K562 (cell line): ENCODE data around the gene ATRNL1. TPM values are rescaled to one million over a fixed set of nuclear protein-coding genes. Genes with fewer than 3 reads are reported as not detected.

Experiments used
- ATAC-seq: fragments of 200-7000 bp; cut with Tn5 transposase; 3 replicates; pipeline ENCODE4 v1.9.1; 2020; ENCODE audit warnings: moderate library complexity
- BruUV-seq: library from RNA; stranded (reverse); fragments of 400-500 nt; replicated peaks from 2 replicates; lab custom pipeline; 2021; lab: Mats Ljungman, UMichigan
- CTCF ChIA-PET: fragments of 300-600 bp; formaldehyde crosslinking; extraction: SDS; loops from one replicate; lab custom pipeline; 2021; ENCODE audit warnings: low intra/inter-chr PET ratio; lab: Yijun Ruan, JAX
- POLR2A ChIA-PET: fragments of 300-600, 350-650 bp; sonication (Branson Sonifier 250); formaldehyde crosslinking; extraction: SDS; loops from one replicate; lab custom pipeline; 2021; ENCODE audit warnings: antibody characterized with exemption, inconsistent platforms; lab: Yijun Ruan, JAX
- DNase-seq, 4 experiments: peaks; one replicate each; pipeline versions ENCODE4 v3.0.0 to v3.0.0-alpha.2; 2011 to 2018; ENCODE audit warnings: low spot score in 3 of 4, mixed read lengths in 3 of 4; ENCODE audit errors: extremely low read depth in 1 of 4
- FAIRE-seq: peaks from 2 replicates; lab custom pipeline; 2011; peaks lifted over from hg19 to GRCh38; lab: Jason Lieb, UNC
- H2AFZ ChIP-seq: 2 replicates; pipeline ENCODE4 v1.6.0; 2011; ENCODE audit warnings: low read depth, low read length, control low read depth, inconsistent platforms
- H3K27ac ChIP-seq: fragments of 200-600 bp; 3 replicates; pipeline ENCODE4 v1.8.0; 2011; ENCODE audit warnings: low read depth, mild to moderate bottlenecking, control low read depth, inconsistent platforms, low read length, moderate library complexity, mixed read lengths; ENCODE audit errors: extremely low read depth
- H3K27me3 ChIP-seq, 2 experiments: fragments of 300-600 bp in 1 of 2; 2 replicates in 1 of 2; 3 replicates in 1 of 2; pipeline versions ENCODE4 v1.6.0 to v1.8.0; 2011; ENCODE audit warnings: inconsistent platforms in 2 of 2, low read length in 2 of 2, mild to moderate bottlenecking in 1 of 2, mixed read lengths in 1 of 2, moderate library complexity in 1 of 2; ENCODE audit not compliant: control insufficient read depth in 2 of 2, insufficient read depth in 2 of 2
- H3K36me3 ChIP-seq: fragments of 300-600 bp; 3 replicates; pipeline ENCODE4 v1.8.0; 2011; ENCODE audit warnings: mild to moderate bottlenecking, low read length, inconsistent platforms; ENCODE audit not compliant: control insufficient read depth, insufficient read depth
- H3K4me1 ChIP-seq, 2 experiments: fragments of 200-600 bp in 1 of 2; replicated peaks in 1 of 2; 2 replicates in 1 of 2; 3 replicates in 1 of 2; pipeline versions ENCODE4 v1.5.1 to v1.8.0; 2011; ENCODE audit warnings: inconsistent platforms in 2 of 2, low read length in 2 of 2, mild to moderate bottlenecking in 1 of 2, mixed read lengths in 1 of 2, moderate library complexity in 1 of 2; ENCODE audit not compliant: control insufficient read depth in 2 of 2, insufficient read depth in 2 of 2
- H3K4me2 ChIP-seq: 2 replicates; pipeline ENCODE4 v1.6.1; 2011; ENCODE audit warnings: low read length, control low read depth, inconsistent platforms, mixed read lengths; ENCODE audit not compliant: insufficient read depth
- H3K4me3 ChIP-seq: fragments of 200-600 bp; sonication (generic), shearing (Covaris generic); 2 replicates; pipeline ENCODE4 v1.5.1; 2016; ENCODE audit warnings: control low read depth, inconsistent platforms
- H3K79me2 ChIP-seq: fragments of 200-600 bp; 3 replicates; pipeline ENCODE4 v1.8.0; 2011; ENCODE audit warnings: low read length, inconsistent platforms; ENCODE audit not compliant: control insufficient read depth, insufficient read depth
- H3K9ac ChIP-seq, 2 experiments: 2 replicates each; pipeline versions ENCODE4 v1.6.0 to v1.6.1; 2011; ENCODE audit warnings: low read depth in 2 of 2, low read length in 2 of 2, control low read depth in 1 of 2, inconsistent platforms in 1 of 2, mild to moderate bottlenecking in 1 of 2, mixed read lengths in 1 of 2; ENCODE audit not compliant: insufficient read depth in 1 of 2
- H3K9me1 ChIP-seq: one replicate; pipeline ENCODE4 v1.6.0; 2011; ENCODE audit warnings: inconsistent platforms, mild to moderate bottlenecking, low read length, moderate library complexity; ENCODE audit not compliant: control insufficient read depth, insufficient read depth
- H3K9me3 ChIP-seq: replicated peaks from 2 replicates; pipeline ENCODE4 v1.5.1; 2011; ENCODE audit warnings: low read depth, low read length, inconsistent platforms; ENCODE audit not compliant: control insufficient read depth, insufficient read depth
- H4K20me1 ChIP-seq: replicated peaks from 2 replicates; pipeline ENCODE4 v1.6.1; 2011; ENCODE audit warnings: low read length, inconsistent platforms, mixed read lengths; ENCODE audit not compliant: control insufficient read depth, insufficient read depth
- CHCHD3 ChIP-seq: fragments of 250-450 bp; sonication (Bioruptor Pico); IDR thresholded peaks from 2 replicates; pipeline ENCODE4 v2.1.2; 2022; ENCODE audit warnings: mild to moderate bottlenecking
- GTF2F1 ChIP-seq: IDR thresholded peaks from 2 replicates; pipeline ENCODE4 v1.6.1; 2011; ENCODE audit warnings: low read depth, low read length, improper control_type of control experiment
- MYNN ChIP-seq, 2 experiments: sonication (generic); formaldehyde crosslinking in 1 of 2; IDR thresholded peaks; 2 replicates each; pipeline versions ENCODE4 v1.5.0 to v1.6.1; 2016 to 2020; ENCODE audit warnings: antibody characterized with exemption in 1 of 2, missing genetic modification reagents in 1 of 2
- RBM17 ChIP-seq: fragments of 200-400 bp; formaldehyde crosslinking; IDR thresholded peaks from 2 replicates; pipeline ENCODE4 v1.6.1; 2017; ENCODE audit warnings: low read depth, mild to moderate bottlenecking, low read length, borderline replicate concordance
- WGBS: fragments of 100-300 bp; shearing (Covaris generic); methylation state at CpG from one replicate; pipeline ENCODE4 v1.1.6; 2016; ENCODE audit warnings: low coverage, mixed read lengths; ENCODE audit not compliant: insufficient coverage; ENCODE audit errors: missing lambda C conversion rate; 5-methylcytosine and 5-hydroxymethylcytosine counted together
- in situ Hi-C: fragments of 300-500 bp; cut with MboI; formaldehyde crosslinking; loops from 4 replicates; pipeline ENCODE4 v1.15.0; 2018; ENCODE audit warnings: inconsistent platforms, mixed read lengths
- intact Hi-C: fragments of 100-400 bp; cut with micrococcal nuclease; formaldehyde crosslinking; loops from 2 replicates; pipeline ENCODE4 v1.14.2; 2022
- polyA plus RNA-seq, 8 experiments: library from polyadenylated mRNA; depleted of rRNA in 4 of 8; stranded (reverse) in 5 of 8; unstranded in 3 of 8; fragments of >200 nt; fragmentation: Nextera tagmentation in 2 of 8; fragmentation: Illumina TruSeq in 1 of 8; extraction: Ambion mirVana in 2 of 8; extraction: Trizol in 1 of 8; gene quantifications; 2 replicates each; pipeline versions ENCODE4 v1.2.1 to v1.2.3, GENCODE V29; 2011 to 2014; ENCODE audit warnings: inconsistent platforms in 1 of 8, missing spikeins in 1 of 8
- total RNA-seq, 7 experiments: library from RNA; depleted of rRNA in 6 of 7; stranded (reverse); fragments of >200 nt in 6 of 7; fragmentation: Illumina TruSeq in 2 of 7; extraction: Trizol in 2 of 7; gene quantifications; 2 replicates each; pipeline versions ENCODE4 v1.2.1 to v1.2.3, GENCODE V29; 2011 to 2021; ENCODE audit warnings: low replicate concordance in 1 of 7
- TF ChIP-seq, protein P1 (sequence below): fragments of 250-450 bp; sonication (Bioruptor Pico); IDR thresholded peaks from 2 replicates; pipeline ENCODE4 v1.4.0; 2020

The ATRNL1 gene
- total and polyA plus RNA-seq, 9 of the 15 experiments (the other 6 are each of a cell fraction or from before 2014, with no cell fraction given): 0.18 TPM; not detected in 8

DNA sequence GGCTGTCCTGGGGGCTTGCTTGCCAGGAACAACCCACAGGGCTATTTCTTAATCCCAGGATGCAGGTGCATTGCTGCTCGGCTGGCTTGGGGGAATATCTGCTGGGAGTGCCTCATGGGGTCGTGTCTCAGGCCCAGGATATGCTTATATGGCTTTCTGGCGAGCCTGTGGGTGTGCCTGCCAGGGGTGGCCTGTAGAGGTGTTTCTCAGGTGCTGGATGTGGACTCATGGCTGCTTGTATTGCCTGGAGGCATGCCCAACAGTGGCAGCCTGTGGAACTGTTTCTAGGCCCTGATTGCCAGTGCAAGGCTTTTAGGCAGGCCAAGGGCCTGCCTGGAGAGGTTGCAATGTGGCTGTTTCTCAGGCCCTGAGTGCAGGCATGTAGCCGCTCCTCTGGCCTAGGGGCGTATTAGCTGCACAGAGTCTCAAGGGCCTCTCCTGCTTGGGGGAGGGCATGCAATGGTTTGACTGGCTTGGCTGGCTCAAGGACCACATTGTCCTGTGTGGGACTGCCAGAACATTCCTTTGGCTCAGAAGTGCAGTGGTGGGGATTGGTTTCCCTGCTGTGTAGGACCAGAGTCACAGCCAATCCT is 202.1 kb downstream of the ATRNL1 start:
- intact Hi-C loops (no loop called here), in situ Hi-C loops (no loop called here)
- H3K9me1 ChIP-seq: no peaks in the 10 kb centered on the region
- no peaks in the 10 kb centered on the region for H4K20me1 ChIP-seq
- no TSS peak for BruUV-seq
- no peaks in the 10 kb centered on the region for H3K9me3 ChIP-seq
- no peak overlapping the region for H2AFZ ChIP-seq
- no peak for ATAC-seq
- 3% methylated on average over 5 of the region's 5 CpGs for WGBS
- no peak overlapping the region for H3K4me2 ChIP-seq
- no peak overlapping the region for H3K9ac ChIP-seq
- no peaks in the 10 kb centered on the region for H3K36me3 ChIP-seq
- no peak overlapping the region for H3K27ac ChIP-seq
- no peak for FAIRE-seq
- no peaks in the 10 kb centered on the region for H3K27me3 ChIP-seq
- ChIA-PET POLR2A (interaction anchor here (0.5 kb wide), 1 partner anchor 334 kb away, joined by 3 read pairs; no protein-coding TSS in a partner anchor), CTCF (no interaction called here)
- DNase-seq: no peak
- H3K79me2 ChIP-seq: no peaks in the 10 kb centered on the region
- no peaks in the 10 kb centered on the region for H3K4me1 ChIP-seq
- no peak overlapping the region for H3K4me3 ChIP-seq
- TF ChIP-seq CHCHD3 (CRISPR knock-in tag) (no peak), MYNN (IDR thresholded peaks at IDR 0.05) (no peak), MYNN (CRISPR knock-in tag; IDR thresholded peaks at IDR 0.05) (no peak), RBM17 (no peak), GTF2F1 (no peak)
- TF ChIP-seq, protein P1, sequence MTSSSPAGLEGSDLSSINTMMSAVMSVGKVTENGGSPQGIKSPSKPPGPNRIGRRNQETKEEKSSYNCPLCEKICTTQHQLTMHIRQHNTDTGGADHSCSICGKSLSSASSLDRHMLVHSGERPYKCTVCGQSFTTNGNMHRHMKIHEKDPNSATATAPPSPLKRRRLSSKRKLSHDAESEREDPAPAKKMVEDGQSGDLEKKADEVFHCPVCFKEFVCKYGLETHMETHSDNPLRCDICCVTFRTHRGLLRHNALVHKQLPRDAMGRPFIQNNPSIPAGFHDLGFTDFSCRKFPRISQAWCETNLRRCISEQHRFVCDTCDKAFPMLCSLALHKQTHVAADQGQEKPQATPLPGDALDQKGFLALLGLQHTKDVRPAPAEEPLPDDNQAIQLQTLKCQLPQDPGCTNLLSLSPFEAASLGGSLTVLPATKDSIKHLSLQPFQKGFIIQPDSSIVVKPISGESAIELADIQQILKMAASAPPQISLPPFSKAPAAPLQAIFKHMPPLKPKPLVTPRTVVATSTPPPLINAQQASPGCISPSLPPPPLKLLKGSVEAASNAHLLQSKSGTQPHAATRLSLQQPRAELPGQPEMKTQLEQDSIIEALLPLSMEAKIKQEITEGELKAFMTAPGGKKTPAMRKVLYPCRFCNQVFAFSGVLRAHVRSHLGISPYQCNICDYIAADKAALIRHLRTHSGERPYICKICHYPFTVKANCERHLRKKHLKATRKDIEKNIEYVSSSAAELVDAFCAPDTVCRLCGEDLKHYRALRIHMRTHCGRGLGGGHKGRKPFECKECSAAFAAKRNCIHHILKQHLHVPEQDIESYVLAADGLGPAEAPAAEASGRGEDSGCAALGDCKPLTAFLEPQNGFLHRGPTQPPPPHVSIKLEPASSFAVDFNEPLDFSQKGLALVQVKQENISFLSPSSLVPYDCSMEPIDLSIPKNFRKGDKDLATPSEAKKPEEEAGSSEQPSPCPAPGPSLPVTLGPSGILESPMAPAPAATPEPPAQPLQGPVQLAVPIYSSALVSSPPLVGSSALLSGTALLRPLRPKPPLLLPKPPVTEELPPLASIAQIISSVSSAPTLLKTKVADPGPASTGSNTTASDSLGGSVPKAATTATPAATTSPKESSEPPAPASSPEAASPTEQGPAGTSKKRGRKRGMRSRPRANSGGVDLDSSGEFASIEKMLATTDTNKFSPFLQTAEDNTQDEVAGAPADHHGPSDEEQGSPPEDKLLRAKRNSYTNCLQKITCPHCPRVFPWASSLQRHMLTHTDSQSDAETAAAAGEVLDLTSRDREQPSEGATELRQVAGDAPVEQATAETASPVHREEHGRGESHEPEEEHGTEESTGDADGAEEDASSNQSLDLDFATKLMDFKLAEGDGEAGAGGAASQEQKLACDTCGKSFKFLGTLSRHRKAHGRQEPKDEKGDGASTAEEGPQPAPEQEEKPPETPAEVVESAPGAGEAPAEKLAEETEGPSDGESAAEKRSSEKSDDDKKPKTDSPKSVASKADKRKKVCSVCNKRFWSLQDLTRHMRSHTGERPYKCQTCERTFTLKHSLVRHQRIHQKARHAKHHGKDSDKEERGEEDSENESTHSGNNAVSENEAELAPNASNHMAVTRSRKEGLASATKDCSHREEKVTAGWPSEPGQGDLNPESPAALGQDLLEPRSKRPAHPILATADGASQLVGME (CRISPR knock-in tag): no peak
